Measurements from ENCODE around the gene MAP3K10. TPM values are rescaled to one million over a fixed set of nuclear protein-coding genes. Genes with fewer than 3 reads are reported as not detected.

Gene MAP3K10
- total RNA-seq, 2 donors from 2014 or later: 35.2 to 39.3 TPM

DNA sequence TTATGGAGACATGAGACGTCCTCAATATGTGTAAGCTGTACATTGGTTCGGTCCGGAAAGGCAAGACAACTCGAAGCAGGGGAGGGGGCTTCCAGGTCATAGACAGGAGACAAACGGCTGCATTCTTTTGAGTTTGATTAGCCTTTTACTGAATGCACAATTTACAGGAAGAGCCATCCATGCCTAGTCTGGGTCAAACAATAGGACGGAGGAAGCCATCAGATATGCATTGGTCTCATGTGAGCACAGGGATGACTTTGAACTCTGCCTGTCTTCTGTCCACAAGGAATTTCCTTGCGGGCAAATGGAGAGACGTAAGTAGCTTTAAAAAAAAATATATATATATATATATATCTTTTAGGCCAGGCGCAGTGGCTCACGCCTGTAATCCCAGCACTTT lies 37.1 kb downstream of the MAP3K10 start:
- Mint-ChIP-seq H3K4me1 (peaks cover 22% of the 10 kb centered on the region), H3K27ac (no peak overlapping the region), H3K27me3 (ENCODE audit: insufficient read depth) (peaks cover 41% of the 10 kb centered on the region), H3K9me3 (no peaks in the 10 kb centered on the region), H3K4me3 (no peak overlapping the region), H3K36me3 (ENCODE audit: low read depth) (no peaks in the 10 kb centered on the region)
- Histone ChIP-seq H3K4me1 (ENCODE audit: control insufficient read depth, insufficient read depth, low read length) (peaks cover 12% of the 10 kb centered on the region), H3K4me3 (ENCODE audit: low read length) (no peak overlapping the region), H3K36me3 (ENCODE audit: control insufficient read depth, insufficient read depth, low read length) (peaks cover 2% of the 10 kb centered on the region), H3K27me3 (ENCODE audit: control insufficient read depth, insufficient read depth, low read length, poor library complexity, severe bottlenecking) (no peaks in the 10 kb centered on the region), H3K9ac (ENCODE audit: extremely low read depth, low read length, poor library complexity, severe bottlenecking) (no peak overlapping the region), H3K9me3 (ENCODE audit: control insufficient read depth, low read length) (no peaks in the 10 kb centered on the region), H3K27ac (ENCODE audit: low read depth, low read length) (no peak overlapping the region)
- TF ChIP-seq, protein P1, sequence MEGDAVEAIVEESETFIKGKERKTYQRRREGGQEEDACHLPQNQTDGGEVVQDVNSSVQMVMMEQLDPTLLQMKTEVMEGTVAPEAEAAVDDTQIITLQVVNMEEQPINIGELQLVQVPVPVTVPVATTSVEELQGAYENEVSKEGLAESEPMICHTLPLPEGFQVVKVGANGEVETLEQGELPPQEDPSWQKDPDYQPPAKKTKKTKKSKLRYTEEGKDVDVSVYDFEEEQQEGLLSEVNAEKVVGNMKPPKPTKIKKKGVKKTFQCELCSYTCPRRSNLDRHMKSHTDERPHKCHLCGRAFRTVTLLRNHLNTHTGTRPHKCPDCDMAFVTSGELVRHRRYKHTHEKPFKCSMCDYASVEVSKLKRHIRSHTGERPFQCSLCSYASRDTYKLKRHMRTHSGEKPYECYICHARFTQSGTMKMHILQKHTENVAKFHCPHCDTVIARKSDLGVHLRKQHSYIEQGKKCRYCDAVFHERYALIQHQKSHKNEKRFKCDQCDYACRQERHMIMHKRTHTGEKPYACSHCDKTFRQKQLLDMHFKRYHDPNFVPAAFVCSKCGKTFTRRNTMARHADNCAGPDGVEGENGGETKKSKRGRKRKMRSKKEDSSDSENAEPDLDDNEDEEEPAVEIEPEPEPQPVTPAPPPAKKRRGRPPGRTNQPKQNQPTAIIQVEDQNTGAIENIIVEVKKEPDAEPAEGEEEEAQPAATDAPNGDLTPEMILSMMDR (conservative IDR thresholded peaks at IDR 0.05): no peak
- 89 to 93% methylated on average over 6 to 8 of the region's 10 CpGs for WGBS, 2 experiments (ENCODE audit: insufficient coverage in 1 of 2, insufficient read length in 1 of 2)
- no peak for DNase-seq

DNA sequence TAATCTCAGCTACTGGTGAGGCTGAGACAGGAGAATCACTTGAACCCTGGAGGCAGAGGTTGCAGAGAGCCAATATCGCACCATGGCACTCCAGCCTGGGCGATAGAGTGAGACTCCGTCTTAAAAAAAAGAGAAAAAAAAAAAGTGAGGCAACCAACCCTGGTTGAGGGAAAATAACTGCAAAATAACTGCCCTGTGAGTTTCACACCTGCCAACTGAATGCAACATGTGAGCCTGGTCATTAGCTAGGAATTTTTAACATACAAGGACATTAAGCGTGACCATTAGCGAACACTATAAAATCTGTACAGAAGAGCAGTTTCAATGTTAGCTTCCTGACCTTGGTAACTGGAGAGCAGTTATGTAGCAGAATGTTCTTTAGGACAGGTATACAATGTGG lies 37.6 kb downstream of the MAP3K10 start:
- H3K4me3 ChIP-seq (ENCODE audit: low read length): no peak overlapping the region
- Mint-ChIP-seq H3K36me3 (ENCODE audit: low read depth) (no peaks in the 10 kb centered on the region), H3K27ac (no peak overlapping the region), H3K9me3 (no peaks in the 10 kb centered on the region), H3K4me3 (no peak overlapping the region), H3K27me3 (ENCODE audit: insufficient read depth) (peaks cover 41% of the 10 kb centered on the region), H3K4me1 (peaks cover 22% of the 10 kb centered on the region)
- TF ChIP-seq, protein P1 (conservative IDR thresholded peaks at IDR 0.05): no peak
- H3K9me3 ChIP-seq (ENCODE audit: control insufficient read depth, low read length): no peaks in the 10 kb centered on the region
- no peak overlapping the region for H3K9ac ChIP-seq (ENCODE audit: extremely low read depth, low read length, poor library complexity, severe bottlenecking)
- H3K27ac ChIP-seq (ENCODE audit: low read depth, low read length): no peak overlapping the region
- peaks cover 12% of the 10 kb centered on the region for H3K4me1 ChIP-seq (ENCODE audit: control insufficient read depth, insufficient read depth, low read length)
- 98% methylated on average over 5 of the region's 5 CpGs for WGBS, 2 experiments (ENCODE audit: insufficient coverage in 1 of 2, insufficient read length in 1 of 2)
- no peaks in the 10 kb centered on the region for H3K27me3 ChIP-seq (ENCODE audit: control insufficient read depth, insufficient read depth, low read length, poor library complexity, severe bottlenecking)
- peaks cover 2% of the 10 kb centered on the region for H3K36me3 ChIP-seq (ENCODE audit: control insufficient read depth, insufficient read depth, low read length)
- DNase-seq: no peak

DNA sequence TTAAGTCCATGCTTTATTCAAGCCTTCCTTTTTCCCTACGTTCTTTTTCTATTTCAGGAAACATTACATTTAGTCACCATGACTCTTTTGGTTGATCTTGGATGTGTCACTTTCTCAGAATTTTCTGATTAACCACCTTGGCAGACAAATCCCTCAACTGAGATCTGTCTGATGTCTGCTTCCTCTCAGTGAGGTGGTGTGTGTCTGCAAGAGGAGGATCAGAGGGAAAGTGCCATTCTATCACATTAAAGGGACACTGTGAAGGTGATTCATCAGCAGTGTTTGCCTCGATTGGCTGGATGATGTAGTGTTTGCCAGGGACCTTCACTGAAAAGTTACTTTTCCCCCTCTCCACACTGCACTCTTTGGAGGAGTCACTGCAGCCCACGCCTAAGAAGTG lies 38.3 kb downstream of the MAP3K10 start:
- no peaks in the 10 kb centered on the region for H3K9me3 ChIP-seq (ENCODE audit: control insufficient read depth, low read length)
- peaks cover 22% of the 10 kb centered on the region for H3K4me1 Mint-ChIP-seq
- no peak overlapping the region for H3K27ac ChIP-seq (ENCODE audit: low read depth, low read length)
- H3K9ac ChIP-seq (ENCODE audit: extremely low read depth, low read length, poor library complexity, severe bottlenecking): no peak overlapping the region
- DNase-seq: no peak
- H3K27me3 ChIP-seq (ENCODE audit: control insufficient read depth, insufficient read depth, low read length, poor library complexity, severe bottlenecking): no peaks in the 10 kb centered on the region
- H3K27ac Mint-ChIP-seq: no peak overlapping the region
- H3K36me3 ChIP-seq (ENCODE audit: control insufficient read depth, insufficient read depth, low read length): peaks cover 2% of the 10 kb centered on the region
- H3K27me3 Mint-ChIP-seq (ENCODE audit: insufficient read depth): peaks cover 35% of the 10 kb centered on the region
- peaks cover 12% of the 10 kb centered on the region for H3K4me1 ChIP-seq (ENCODE audit: control insufficient read depth, insufficient read depth, low read length)
- WGBS, 2 experiments (ENCODE audit: insufficient coverage in 1 of 2, insufficient read length in 1 of 2): 71 to 86% methylated on average over 2 to 3 of the region's 3 CpGs
- H3K4me3 Mint-ChIP-seq: no peak overlapping the region
- TF ChIP-seq, protein P1 (conservative IDR thresholded peaks at IDR 0.05): no peak
- H3K36me3 Mint-ChIP-seq (ENCODE audit: low read depth): peaks cover 3% of the 10 kb centered on the region
- no peaks in the 10 kb centered on the region for H3K9me3 Mint-ChIP-seq
- no peak overlapping the region for H3K4me3 ChIP-seq (ENCODE audit: low read length)
